GM12878 (cell line): ENCODE data around the gene SLC15A1. TPM values are rescaled to one million over a fixed set of nuclear protein-coding genes. Genes with fewer than 3 reads are reported as not detected.

ENCODE experiments used
- ATAC-seq: fragments of 200-7000 bp; cut with Tn5 transposase; 3 replicates; pipeline ENCODE4 v1.9.1; 2020; ENCODE audit warnings: mild to moderate bottlenecking, moderate library complexity
- BruUV-seq: library from RNA; stranded (reverse); fragments of 400-500 nt; replicated peaks from 2 replicates; lab custom pipeline; 2021; lab: Mats Ljungman, UMichigan
- CTCF ChIA-PET: fragments of 300-600 bp; sonication (Branson Sonifier 250); formaldehyde crosslinking; extraction: SDS; loops from one replicate; lab custom pipeline; 2021; ENCODE audit warnings: inconsistent platforms; lab: Yijun Ruan, JAX
- POLR2A ChIA-PET: fragments of 350-600 bp; formaldehyde crosslinking; extraction: SDS; loops from one replicate; lab custom pipeline; 2021; ENCODE audit warnings: inconsistent platforms; lab: Charles Lee
- RAD21 ChIA-PET: fragments of 300-600 bp; sonication (Branson Sonifier 250); formaldehyde crosslinking; loops from one replicate; lab custom pipeline; 2023; ENCODE audit warnings: antibody characterized with exemption; ENCODE audit not compliant: unreplicated experiment; lab: Charles Lee
- SMC1A ChIA-PET: fragments of 300-600 bp; sonication (Branson Sonifier 250); formaldehyde crosslinking; loops from one replicate; lab custom pipeline; 2023; ENCODE audit not compliant: unreplicated experiment, uncharacterized antibody; lab: Charles Lee
- DNase-seq: peaks from one replicate; pipeline ENCODE4 v3.0.0-alpha.2; 2011; ENCODE audit warnings: low read depth, low spot score
- FAIRE-seq: peaks from 3 replicates; lab custom pipeline; 2011; peaks lifted over from hg19 to GRCh38; lab: Jason Lieb, UNC
- H2AFZ ChIP-seq: 2 replicates; pipeline ENCODE4 v1.6.0; 2011; ENCODE audit warnings: low read depth, low read length, control low read depth; ENCODE audit not compliant: control insufficient read depth
- H3K27ac ChIP-seq: 2 replicates; pipeline ENCODE4 v1.5.1; 2011; ENCODE audit warnings: control low read depth; ENCODE audit not compliant: control insufficient read depth, insufficient read depth
- H3K27me3 ChIP-seq, 2 experiments: replicated peaks in 1 of 2; 2 replicates each; pipeline versions ENCODE4 v1.6.0 to v1.6.1; 2011; ENCODE audit warnings: low read length in 1 of 2; ENCODE audit not compliant: control insufficient read depth in 2 of 2, insufficient read depth in 2 of 2
- H3K36me3 ChIP-seq, 2 experiments: 2 replicates each; pipeline ENCODE4 v1.5.1; 2011; ENCODE audit warnings: low read length in 1 of 2; ENCODE audit not compliant: control insufficient read depth in 2 of 2, insufficient read depth in 2 of 2
- H3K4me1 ChIP-seq: 2 replicates; pipeline ENCODE4 v1.6.1; 2011; ENCODE audit warnings: mild to moderate bottlenecking, low read length, moderate library complexity, mixed read lengths; ENCODE audit not compliant: control insufficient read depth, insufficient read depth
- H3K4me2 ChIP-seq: 2 replicates; pipeline ENCODE4 v1.6.0; 2011; ENCODE audit warnings: control low read depth; ENCODE audit not compliant: control insufficient read depth, insufficient read depth
- H3K4me3 ChIP-seq: fragments of 200-600 bp; sonication (generic); 2 replicates; pipeline ENCODE4 v1.5.1; 2016
- H3K79me2 ChIP-seq: 2 replicates; pipeline ENCODE4 v1.6.0; 2011; ENCODE audit warnings: low read length; ENCODE audit not compliant: control insufficient read depth, insufficient read depth
- H3K9ac ChIP-seq: 2 replicates; pipeline ENCODE4 v1.8.0; 2011; ENCODE audit warnings: low read length, control low read depth, mixed read lengths; ENCODE audit not compliant: control insufficient read depth, insufficient read depth
- H3K9me3 ChIP-seq: replicated peaks from 3 replicates; pipeline ENCODE4 v1.5.1; 2011; ENCODE audit warnings: mild to moderate bottlenecking, low read length; ENCODE audit not compliant: control insufficient read depth, insufficient read depth
- H4K20me1 ChIP-seq: 2 replicates; pipeline ENCODE4 v1.6.0; 2011; ENCODE audit not compliant: control insufficient read depth, insufficient read depth
- ATF3 ChIP-seq: IDR thresholded peaks from 2 replicates; pipeline ENCODE4 v1.6.1; 2011; ENCODE audit warnings: low read depth, mild to moderate bottlenecking, low read length, moderate library complexity, borderline replicate concordance; ENCODE audit errors: extremely low read depth
- CHD1 ChIP-seq: IDR thresholded peaks from 2 replicates; pipeline ENCODE4 v1.6.1; 2012; ENCODE audit warnings: low read depth, low read length, improper control_type of control experiment
- E2F4 ChIP-seq: IDR thresholded peaks from 2 replicates; pipeline ENCODE4 v1.6.1; 2012; ENCODE audit warnings: low read depth, low read length, improper control_type of control experiment
- HDGF ChIP-seq: fragments of 450-650 bp; IDR thresholded peaks from 2 replicates; pipeline ENCODE4 v1.6.1; 2016; ENCODE audit warnings: antibody characterized with exemption
- MXI1 ChIP-seq: fragments of 150-350 bp; IDR thresholded peaks from 2 replicates; pipeline ENCODE4 v1.6.1; 2011; ENCODE audit warnings: low read depth, mild to moderate bottlenecking, inconsistent platforms, low read length, improper control_type of control experiment
- NBN ChIP-seq: fragments of 450-650 bp; IDR thresholded peaks from 2 replicates; pipeline ENCODE4 v1.6.1; 2016
- NFIC ChIP-seq: IDR thresholded peaks from 2 replicates; pipeline ENCODE4 v1.6.1; 2012; ENCODE audit warnings: low read depth, mild to moderate bottlenecking, inconsistent platforms, low read length, moderate library complexity
- NFXL1 ChIP-seq: fragments of 450-650 bp; IDR thresholded peaks from 2 replicates; pipeline ENCODE4 v1.6.1; 2017; ENCODE audit warnings: antibody characterized with exemption, mild to moderate bottlenecking, borderline replicate concordance
- NKRF ChIP-seq: fragments of 450-650 bp; conservative IDR thresholded peaks from 2 replicates; pipeline ENCODE4 v1.6.1; 2017; ENCODE audit warnings: mild to moderate bottlenecking, moderate library complexity
- POU2F2 ChIP-seq: IDR thresholded peaks from 3 replicates; pipeline ENCODE4 v1.6.1; 2011; ENCODE audit warnings: low read depth, mild to moderate bottlenecking, low read length, borderline replicate concordance
- SIN3A ChIP-seq: IDR thresholded peaks from 2 replicates; pipeline ENCODE4 v1.6.1; 2012; ENCODE audit warnings: low read depth, low read length, improper control_type of control experiment
- SMAD1 ChIP-seq: fragments of 450-650 bp; IDR thresholded peaks from 2 replicates; pipeline ENCODE4 v1.6.1; 2018; ENCODE audit warnings: mild to moderate bottlenecking, low read depth; ENCODE audit not compliant: partially characterized antibody
- SREBF1 ChIP-seq: IDR thresholded peaks from 2 replicates; pipeline ENCODE4 v1.6.1; 2012; ENCODE audit warnings: mild to moderate bottlenecking, low read length
- SUPT20H ChIP-seq: IDR thresholded peaks from 2 replicates; pipeline ENCODE4 v1.6.1; 2011; ENCODE audit warnings: low read depth, mild to moderate bottlenecking, low read length, moderate library complexity, borderline replicate concordance; ENCODE audit not compliant: control insufficient read depth
- USF1 ChIP-seq: IDR thresholded peaks from 2 replicates; pipeline ENCODE4 v1.6.1; 2011; ENCODE audit warnings: borderline replicate concordance, low read depth, mild to moderate bottlenecking, moderate library complexity, mixed read lengths, low read length; ENCODE audit not compliant: insufficient read depth; ENCODE audit errors: extremely low read length
- YBX1 ChIP-seq: fragments of 450-650 bp; IDR thresholded peaks from 2 replicates; pipeline ENCODE4 v1.6.1; 2016; ENCODE audit warnings: antibody characterized with exemption
- ZBTB11 ChIP-seq: fragments of 450-650 bp; formaldehyde crosslinking; IDR thresholded peaks from 2 replicates; pipeline ENCODE4 v1.5.0; 2022; ENCODE audit warnings: mild to moderate bottlenecking, missing genetic modification characterization
- WGBS: methylation state at CpG from one replicate; pipeline ENCODE4 v1.1.6; 2016; ENCODE audit warnings: low lambda C conversion rate; ENCODE audit not compliant: insufficient replicate concordance, insufficient coverage; ENCODE audit errors: missing lambda C conversion rate; 5-methylcytosine and 5-hydroxymethylcytosine counted together
- in situ Hi-C: fragments of 300-500 bp; cut with MboI; formaldehyde crosslinking; loops from 9 replicates; pipeline ENCODE4 v1.14.3; 2018; ENCODE audit warnings: mixed read lengths
- intact Hi-C: fragments of 100-400 bp; cut with micrococcal nuclease; formaldehyde crosslinking; loops from one replicate; pipeline ENCODE4 v1.14.2; 2022; ENCODE audit not compliant: unreplicated experiment
- polyA plus RNA-seq, 11 experiments: library from polyadenylated mRNA; depleted of rRNA in 4 of 11; unstranded in 6 of 11; stranded (reverse) in 5 of 11; fragments of >200 nt; fragmentation: Nextera tagmentation in 4 of 11; fragmentation: Illumina TruSeq in 1 of 11; extraction: Ambion mirVana in 4 of 11; extraction: Trizol in 1 of 11; gene quantifications; 1 replicate in 1 of 11; 2 replicates in 10 of 11; pipeline versions ENCODE4 v1.2.1 to v1.2.3, GENCODE V29; 2011 to 2016; ENCODE audit warnings: inconsistent platforms in 2 of 11, missing spikeins in 2 of 11, low read depth in 1 of 11
- total RNA-seq, 4 experiments: library from RNA; depleted of rRNA in 3 of 4; stranded (reverse); fragments of >200 nt in 3 of 4; fragmentation: Illumina TruSeq in 1 of 4; extraction: Trizol in 1 of 4; gene quantifications; 2 replicates each; pipeline versions ENCODE4 v1.2.1 to v1.2.3, GENCODE V29; 2013 to 2021

The SLC15A1 gene
- total and polyA plus RNA-seq, 10 of the 15 experiments (the other 5 are each of a cell fraction or from before 2014, with no cell fraction given): not detected

- TF ChIP-seq NFIC (no peak), NBN (no peak), CHD1 (no peak), SREBF1 (no peak), ZBTB11 (no peak), SIN3A (no peak), SMAD1 (no peak), YBX1 (no peak), ATF3 (no peak)
Measured at GRCh38 chr13:98751367-98751782, 1.1 kb downstream of the SLC15A1 start (continued).

- no peaks in the 10 kb centered on the region for H3K79me2 ChIP-seq
- H3K9me3 ChIP-seq: peaks cover 5% of the 10 kb centered on the region; the same call in 2 of the 3 replicates
- no peaks in the 10 kb centered on the region for H3K4me1 ChIP-seq
- H3K4me3 ChIP-seq: no peak overlapping the region
- H3K27ac ChIP-seq: no peak overlapping the region
- 43% methylated on average over 3 of the region's 3 CpGs for WGBS
- H3K9ac ChIP-seq: no peak overlapping the region
- in situ Hi-C loops: no loop called here
- CTCF ChIA-PET: no interaction called here
- H3K4me2 ChIP-seq: no peak overlapping the region
- BruUV-seq: no TSS peak
- POLR2A ChIA-PET: no interaction called here
- no peaks in the 10 kb centered on the region for H4K20me1 ChIP-seq
- no peaks in the 10 kb centered on the region for H3K36me3 ChIP-seq
- no peak for FAIRE-seq
- intact Hi-C loops: no loop called here
- ATAC-seq: no peak
- DNase-seq: no peak
- RAD21 ChIA-PET: no interaction called here
- H3K27me3 ChIP-seq: peaks cover 0 to 4% of the 10 kb centered on the region in 2 experiments; a peak in 3 of 4 replicates
- H2AFZ ChIP-seq: no peak overlapping the region
- SMC1A ChIA-PET: no interaction called here
- TF ChIP-seq E2F4: no peak
- no peak for TF ChIP-seq POU2F2
- TF ChIP-seq SUPT20H: no peak
- no peak for TF ChIP-seq MXI1
- TF ChIP-seq SIN3A: no peak
- no peak for TF ChIP-seq USF1
- TF ChIP-seq NKRF: no peak
- no peak for TF ChIP-seq HDGF
- no peak for TF ChIP-seq NFXL1
Measured at GRCh38 chr13:98749501-98749900, 3.0 kb downstream of the SLC15A1 start.
